IMR-90 (cell line): Measurements from ENCODE around the gene NOXO1. TPM values are rescaled to one million over a fixed set of nuclear protein-coding genes. Genes with fewer than 3 reads are reported as not detected.

ENCODE experiments used
- ATAC-seq: fragments of 200-7000 bp; cut with Tn5 transposase; 2 replicates; pipeline ENCODE4 v1.9.1; 2020; ENCODE audit warnings: low read depth, mild to moderate bottlenecking, moderate library complexity
- BruUV-seq: library from RNA; stranded (reverse); fragments of 400-500 nt; replicated peaks from 2 replicates; lab custom pipeline; 2021; lab: Mats Ljungman, UMichigan
- CTCF ChIA-PET: fragments of 300-600 bp; formaldehyde crosslinking; extraction: SDS; loops from one replicate; lab custom pipeline; 2021; ENCODE audit warnings: antibody characterized with exemption; lab: Yijun Ruan, JAX
- POLR2A ChIA-PET: fragments of 300-600 bp; sonication (Branson Sonifier 250); formaldehyde crosslinking; loops from one replicate; lab custom pipeline; 2022; ENCODE audit warnings: antibody characterized with exemption; ENCODE audit not compliant: unreplicated experiment; lab: Charles Lee
- DNase-seq: peaks from one replicate; pipeline ENCODE4 v3.0.0; 2013
- H2AFZ ChIP-seq: replicated peaks from 2 replicates; pipeline ENCODE3; 2013; ENCODE audit warnings: low read length, mild to moderate bottlenecking; ENCODE audit not compliant: poor library complexity
- H2AK5ac ChIP-seq: 2 replicates; pipeline ENCODE4 v1.6.1; 2013; ENCODE audit warnings: low read depth, low read length, inconsistent platforms
- H2AK9ac ChIP-seq: replicated peaks from 2 replicates; pipeline ENCODE3; 2013; ENCODE audit warnings: mild to moderate bottlenecking, low read depth, low read length, moderate library complexity; ENCODE audit not compliant: poor library complexity
- H2BK120ac ChIP-seq: 2 replicates; pipeline ENCODE4 v1.6.1; 2013; ENCODE audit warnings: low read depth, low read length, inconsistent platforms
- H2BK15ac ChIP-seq: 3 replicates; pipeline ENCODE4 v1.6.1; 2013; ENCODE audit warnings: low read depth, low read length, inconsistent platforms
- H2BK20ac ChIP-seq: 2 replicates; pipeline ENCODE4 v1.6.1; 2013; ENCODE audit warnings: low read depth, mild to moderate bottlenecking, inconsistent platforms, low read length, moderate library complexity
- H2BK5ac ChIP-seq: 2 replicates; pipeline ENCODE4 v1.6.1; 2013; ENCODE audit warnings: mild to moderate bottlenecking, low read depth, low read length, inconsistent platforms; ENCODE audit not compliant: poor library complexity, severe bottlenecking
- H3K14ac ChIP-seq: replicated peaks from 2 replicates; pipeline ENCODE4 v1.6.1; 2013; ENCODE audit warnings: low read depth, low read length, inconsistent platforms
- H3K18ac ChIP-seq: 2 replicates; pipeline ENCODE4 v1.6.1; 2013; ENCODE audit warnings: low read depth, low read length, control low read depth
- H3K23ac ChIP-seq: 2 replicates; pipeline ENCODE4 v1.6.1; 2013; ENCODE audit warnings: low read depth, low read length, inconsistent platforms
- H3K27ac ChIP-seq: 2 replicates; pipeline ENCODE4 v1.5.1; 2013; ENCODE audit warnings: mild to moderate bottlenecking, control low read depth, low read length; ENCODE audit not compliant: insufficient read depth
- H3K27me3 ChIP-seq: 2 replicates; pipeline ENCODE4 v1.6.1; 2013; ENCODE audit warnings: low read length; ENCODE audit not compliant: control insufficient read depth, insufficient read depth
- H3K36me3 ChIP-seq: 2 replicates; pipeline ENCODE4 v1.6.1; 2013; ENCODE audit warnings: low read length, mixed read lengths; ENCODE audit not compliant: control insufficient read depth, insufficient read depth
- H3K4ac ChIP-seq: 2 replicates; pipeline ENCODE4 v1.6.1; 2013; ENCODE audit warnings: low read depth, low read length, inconsistent platforms
- H3K4me1 ChIP-seq: 2 replicates; pipeline ENCODE4 v1.6.1; 2013; ENCODE audit warnings: low read length, mixed read lengths; ENCODE audit not compliant: control insufficient read depth, insufficient read depth
- H3K4me2 ChIP-seq: 2 replicates; pipeline ENCODE4 v1.6.1; 2013; ENCODE audit warnings: low read depth, mild to moderate bottlenecking, control low read depth, low read length, moderate library complexity
- H3K4me3 ChIP-seq: 2 replicates; pipeline ENCODE4 v1.5.1; 2013; ENCODE audit warnings: low read depth, mild to moderate bottlenecking, control low read depth, low read length, moderate library complexity; ENCODE audit not compliant: insufficient read depth
- H3K56ac ChIP-seq: 2 replicates; pipeline ENCODE4 v1.6.1; 2013; ENCODE audit warnings: low read length, inconsistent platforms; ENCODE audit not compliant: insufficient read depth; ENCODE audit errors: extremely low read depth
- H3K79me1 ChIP-seq, 2 experiments: 2 replicates each; pipeline ENCODE4 v1.6.1; 2013; ENCODE audit warnings: low read length in 2 of 2, inconsistent platforms in 1 of 2, low read depth in 1 of 2
- H3K9ac ChIP-seq: 2 replicates; pipeline ENCODE4 v1.6.1; 2013; ENCODE audit warnings: low read depth, low read length, control low read depth
- H3K9me1 ChIP-seq: 2 replicates; pipeline ENCODE4 v1.6.1; 2013; ENCODE audit warnings: low read length, inconsistent platforms; ENCODE audit not compliant: insufficient read depth
- H3K9me3 ChIP-seq: 2 replicates; pipeline ENCODE4 v1.6.1; 2013; ENCODE audit warnings: low read length; ENCODE audit not compliant: control insufficient read depth, insufficient read depth
- H4K20me1 ChIP-seq: 2 replicates; pipeline ENCODE4 v1.6.1; 2013; ENCODE audit warnings: low read length, inconsistent platforms; ENCODE audit not compliant: insufficient read depth
- H4K5ac ChIP-seq: 2 replicates; pipeline ENCODE4 v1.6.1; 2013; ENCODE audit warnings: mild to moderate bottlenecking, low read depth, low read length, control low read depth
- H4K8ac ChIP-seq, 2 experiments: 2 replicates each; pipeline ENCODE4 v1.6.1; 2013; ENCODE audit warnings: low read depth in 2 of 2, low read length in 2 of 2, control low read depth in 1 of 2, inconsistent platforms in 1 of 2
- H4K91ac ChIP-seq: 2 replicates; pipeline ENCODE4 v1.6.1; 2013; ENCODE audit warnings: low read depth, low read length, inconsistent platforms; ENCODE audit not compliant: insufficient read depth
- BHLHE40 ChIP-seq: fragments of 150-350 bp; IDR thresholded peaks from 2 replicates; pipeline ENCODE4 v1.6.1; 2016; ENCODE audit warnings: mild to moderate bottlenecking, low read depth, low read length
- CEBPB ChIP-seq: IDR thresholded peaks from 2 replicates; pipeline ENCODE4 v1.6.1; 2012; ENCODE audit warnings: low read depth, low read length, improper control_type of control experiment
- CHD1 ChIP-seq: IDR thresholded peaks from 2 replicates; pipeline ENCODE4 v1.6.1; 2012; ENCODE audit warnings: low read depth, low read length, improper control_type of control experiment
- CTCF ChIP-seq: conservative IDR thresholded peaks from 2 replicates; pipeline ENCODE4 v1.5.1; 2012; ENCODE audit warnings: mild to moderate bottlenecking, low read depth, low read length, improper control_type of control experiment
- FOS ChIP-seq: fragments of 150-350 bp; IDR thresholded peaks from 2 replicates; pipeline ENCODE4 v1.6.1; 2016; ENCODE audit warnings: low read depth, low read length
- MAFK ChIP-seq: IDR thresholded peaks from 2 replicates; pipeline ENCODE4 v1.6.1; 2012; ENCODE audit warnings: low read depth, low read length, improper control_type of control experiment
- MAZ ChIP-seq: IDR thresholded peaks from 2 replicates; pipeline ENCODE4 v1.6.1; 2012; ENCODE audit warnings: low read depth, mild to moderate bottlenecking, low read length, improper control_type of control experiment, moderate library complexity, borderline replicate concordance
- MXI1 ChIP-seq: IDR thresholded peaks from 2 replicates; pipeline ENCODE4 v1.6.1; 2012; ENCODE audit warnings: low read depth, mild to moderate bottlenecking, low read length, moderate library complexity, borderline replicate concordance
- NFE2L2 ChIP-seq: fragments of 150-350 bp; IDR thresholded peaks from 2 replicates; pipeline ENCODE4 v1.6.1; 2016; ENCODE audit warnings: low read depth, mild to moderate bottlenecking, low read length
- POLR2A ChIP-seq: IDR thresholded peaks from 2 replicates; pipeline ENCODE4 v1.6.1; 2012; ENCODE audit warnings: mild to moderate bottlenecking, low read depth, low read length
- RAD21 ChIP-seq: IDR thresholded peaks from 2 replicates; pipeline ENCODE4 v1.6.1; 2012; ENCODE audit warnings: low read length, improper control_type of control experiment
- RCOR1 ChIP-seq: IDR thresholded peaks from 2 replicates; pipeline ENCODE4 v1.6.1; 2012; ENCODE audit warnings: mild to moderate bottlenecking, low read length, improper control_type of control experiment; ENCODE audit not compliant: insufficient replicate concordance
- RFX5 ChIP-seq: IDR thresholded peaks from 2 replicates; pipeline ENCODE4 v1.8.0; 2012; ENCODE audit warnings: low read depth, mild to moderate bottlenecking, low read length, moderate library complexity
- SMC3 ChIP-seq: fragments of 150-350 bp; IDR thresholded peaks from 2 replicates; pipeline ENCODE4 v1.6.1; 2016; ENCODE audit warnings: low read depth, mild to moderate bottlenecking, antibody characterized with exemption, low read length, moderate library complexity
- WGBS, 2 experiments: methylation state at CpG; one replicate each; pipeline versions ENCODE4 v1.1.5 to v1.1.7; 2013; ENCODE audit warnings: missing lambda C conversion rate in 2 of 2; ENCODE audit not compliant: insufficient read length in 1 of 2; ENCODE audit errors: extremely low coverage in 2 of 2; 5-methylcytosine and 5-hydroxymethylcytosine counted together
- dilution Hi-C: fragments of 300-500 bp; cut with HindIII; formaldehyde crosslinking; loops from one replicate; pipeline ENCODE4 v1.14.3; 2018; ENCODE audit warnings: low sequenced_read_pairs; ENCODE audit not compliant: unreplicated experiment
- in situ Hi-C: fragments of 300-500 bp; cut with MboI; formaldehyde crosslinking; loops from 3 replicates; pipeline ENCODE4 v1.14.3; 2019; ENCODE audit warnings: low sequenced_read_pairs, inconsistent platforms, mixed read lengths
- intact Hi-C: fragments of 100-400 bp; cut with micrococcal nuclease; formaldehyde crosslinking; loops from 2 replicates; pipeline ENCODE4 v1.10.0; 2022
- polyA plus RNA-seq, 3 experiments: library from polyadenylated mRNA; depleted of rRNA; stranded (reverse); fragments of >200 nt; gene quantifications; 2 replicates each; pipeline ENCODE4 v1.2.3, GENCODE V29; 2012; ENCODE audit warnings: low replicate concordance in 1 of 3
- total RNA-seq: library from RNA; depleted of rRNA; stranded (reverse); fragments of >200 nt; gene quantifications from 2 replicates; pipeline ENCODE4 v1.2.3, GENCODE V29; 2012

The NOXO1 gene
- total and polyA plus RNA-seq, 2 of the 4 experiments (the other 2 are of a cell fraction) = 0.56 TPM; not detected in 1

- Histone ChIP-seq H3K79me1 (peaks cover 15 to 68% of the 10 kb centered on the region in 2 experiments), H3K14ac (no peak overlapping the region), H2AK9ac (no peak overlapping the region), H3K9ac (no peak overlapping the region), H3K9me1 (peaks cover 11% of the 10 kb centered on the region), H4K91ac (no peak overlapping the region), H3K4me2 (no peak overlapping the region), H3K9me3 (no peaks in the 10 kb centered on the region), H3K36me3 (peaks cover 19% of the 10 kb centered on the region), H3K27me3 (no peaks in the 10 kb centered on the region), H4K20me1 (peaks cover 15% of the 10 kb centered on the region), H2BK15ac (no peak overlapping the region), H2AFZ (no peak overlapping the region), H4K8ac (no peak overlapping the region), H4K5ac (no peak overlapping the region), H3K4ac (no peak overlapping the region), H3K23ac (no peak overlapping the region), H3K18ac (no peak overlapping the region), H3K4me1 (peaks cover 38% of the 10 kb centered on the region), H3K27ac (no peak overlapping the region), H3K4me3 (no peak overlapping the region), H2BK20ac (no peak overlapping the region), H2BK5ac (no peak overlapping the region), H2AK5ac (no peak overlapping the region), H3K56ac (no peak overlapping the region), H2BK120ac (no peak overlapping the region)
- intact Hi-C loops (no loop called here), dilution Hi-C loops (no loop called here), in situ Hi-C loops (no loop called here)
- CTCF ChIA-PET = no interaction called here
- TF ChIP-seq BHLHE40 (no peak), CTCF (no peak), CEBPB (no peak), RCOR1 (no peak), SMC3 (no peak), RFX5 (no peak), MAZ (no peak), CHD1 (no peak), FOS (no peak), RAD21 (no peak), NFE2L2 (no peak), MAFK (no peak), POLR2A (no peak), MXI1 (no peak)
- no peak for DNase-seq
- no peak for ATAC-seq
- POLR2A ChIA-PET = no interaction called here
- 80% methylated on average over 1 of the region's 11 CpGs; no CpG with 5 or more reads in 1 of the 2 experiments for WGBS, 2 experiments
- BruUV-seq = no TSS peak
Measured at GRCh38 chr16:2030036-2030435, 48.8 kb upstream of the NOXO1 start.
